NCI-H510A (cell line): ENCODE results near the gene FBXL13.
"Not testable (repeated sequence)": the region's sequence is repeated elsewhere in the genome, so short reads cannot be mapped to it uniquely, and the experiment has no call there.

Source experiments
- DNase-seq: peaks from one replicate; lab custom pipeline; 2025; lab: John Stamatoyannopoulos, UW

Gene FBXL13

GRCh38 chr7:102856036-102856435 is 218.6 kb downstream of the FBXL13 start:
- DNase-seq = no peak

- DNase-seq = no peak
Observed at GRCh38 chr7:102849538-102849937, 225.1 kb downstream of the FBXL13 start.

- DNase-seq = no peak
Observed at GRCh38 chr7:102849079-102849478, 225.5 kb downstream of the FBXL13 start.

- DNase-seq = no peak
Observed at GRCh38 chr7:102845346-102845745, 229.2 kb downstream of the FBXL13 start.

- DNase-seq = no peak
Observed at GRCh38 chr7:102843850-102844249, 230.7 kb downstream of the FBXL13 start.

- DNase-seq = no peak
Observed at GRCh38 chr7:102842284-102842683, 232.3 kb downstream of the FBXL13 start.

GRCh38 chr7:102841290-102841689 is 233.3 kb downstream of the FBXL13 start:
- DNase-seq = no peak

- DNase-seq = no peak
Observed at GRCh38 chr7:102840404-102840803, 234.2 kb downstream of the FBXL13 start.

- DNase-seq = not testable (repeated sequence)
Observed at GRCh38 chr7:102838572-102839101, 236.0 kb downstream of the FBXL13 start.

- DNase-seq = no peak
Observed at GRCh38 chr7:102837802-102838201, 236.8 kb downstream of the FBXL13 start.

- DNase-seq = no peak
Observed at GRCh38 chr7:102836977-102837376, 237.6 kb downstream of the FBXL13 start.

- DNase-seq = no peak
Observed at GRCh38 chr7:102836191-102836919, 238.2 kb downstream of the FBXL13 start.

- DNase-seq = no peak
Observed at GRCh38 chr7:102834999-102835398, 239.6 kb downstream of the FBXL13 start.

GRCh38 chr7:102834466-102834865 is 240.1 kb downstream of the FBXL13 start:
- no peak for DNase-seq

GRCh38 chr7:102833343-102833742 is 241.3 kb downstream of the FBXL13 start:
- no peak for DNase-seq

GRCh38 chr7:102832674-102833073 is 241.9 kb downstream of the FBXL13 start:
- DNase-seq = no peak

- no peak for DNase-seq
Observed at GRCh38 chr7:102830197-102830596, 244.4 kb downstream of the FBXL13 start.

- DNase-seq = no peak
Observed at GRCh38 chr7:102829075-102829474, 245.5 kb downstream of the FBXL13 start.

GRCh38 chr7:102828286-102828685 is 246.3 kb downstream of the FBXL13 start:
- no peak for DNase-seq

GRCh38 chr7:102823390-102824119 is 251.0 kb downstream of the FBXL13 start:
- no peak for DNase-seq

GRCh38 chr7:102821994-102822747 is 252.4 kb downstream of the FBXL13 start:
- no peak for DNase-seq

- DNase-seq = no peak
Observed at GRCh38 chr7:102819151-102819550, 255.4 kb downstream of the FBXL13 start.
